WERI-Rb-1 (cell line): Measurements from ENCODE around the gene NUP107.

Experiments
- DNase-seq: peaks from one replicate; pipeline ENCODE4 v3.0.0-alpha.2; 2020
- H3K27ac ChIP-seq: fragments of 250-450 bp; sonication (Bioruptor Pico); 2 replicates; pipeline ENCODE4 v1.5.1; 2020; ENCODE audit warnings: mild to moderate bottlenecking, moderate library complexity
- H3K27me3 ChIP-seq: fragments of 250-450 bp; sonication (Bioruptor Pico); 2 replicates; pipeline ENCODE4 v1.5.1; 2021; ENCODE audit warnings: mild to moderate bottlenecking, low read depth, moderate library complexity; ENCODE audit not compliant: insufficient read depth, severe bottlenecking
- H3K36me3 ChIP-seq: fragments of 250-450 bp; sonication (Bioruptor Pico); 2 replicates; pipeline ENCODE4 v1.5.1; 2020; ENCODE audit warnings: mild to moderate bottlenecking, moderate library complexity
- H3K4me3 ChIP-seq: 2 replicates; pipeline ENCODE4 v1.5.1; 2011; ENCODE audit warnings: low read depth, mild to moderate bottlenecking, control low read depth, low read length
- H3K9me3 ChIP-seq: fragments of 250-450 bp; sonication (Bioruptor Pico); 2 replicates; pipeline ENCODE4 v1.5.1; 2021; ENCODE audit warnings: mild to moderate bottlenecking, moderate library complexity; ENCODE audit not compliant: severe bottlenecking
- TF ChIP-seq, protein P1 (sequence below): IDR thresholded peaks from 2 replicates; pipeline ENCODE4 v1.5.1; 2011; ENCODE audit warnings: low read depth, mild to moderate bottlenecking, control low read depth, inconsistent platforms, low read length

Gene NUP107

DNA sequence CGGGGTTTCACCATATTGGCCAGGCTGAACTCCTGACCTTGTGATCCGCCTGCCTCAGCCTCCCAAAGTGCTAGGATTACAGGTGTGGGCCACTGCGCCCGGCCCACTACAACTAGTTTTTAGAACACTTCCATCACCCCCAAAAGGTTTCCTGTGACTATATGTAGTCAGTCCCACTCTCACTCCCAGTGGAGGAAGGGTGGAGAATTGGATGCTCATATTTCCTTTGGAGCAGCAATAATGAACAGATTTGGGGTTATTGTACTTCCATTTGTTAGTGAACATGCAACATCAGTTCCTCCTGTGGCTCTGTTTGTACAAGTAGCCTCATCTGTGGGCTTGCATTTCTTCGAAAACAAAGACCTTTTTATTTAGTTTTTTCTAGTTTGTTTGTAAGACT is 40.3 kb upstream of the NUP107 start:
- no peaks in the 10 kb centered on the region for H3K9me3 ChIP-seq
- no peaks in the 10 kb centered on the region for H3K27me3 ChIP-seq
- TF ChIP-seq, protein P1, sequence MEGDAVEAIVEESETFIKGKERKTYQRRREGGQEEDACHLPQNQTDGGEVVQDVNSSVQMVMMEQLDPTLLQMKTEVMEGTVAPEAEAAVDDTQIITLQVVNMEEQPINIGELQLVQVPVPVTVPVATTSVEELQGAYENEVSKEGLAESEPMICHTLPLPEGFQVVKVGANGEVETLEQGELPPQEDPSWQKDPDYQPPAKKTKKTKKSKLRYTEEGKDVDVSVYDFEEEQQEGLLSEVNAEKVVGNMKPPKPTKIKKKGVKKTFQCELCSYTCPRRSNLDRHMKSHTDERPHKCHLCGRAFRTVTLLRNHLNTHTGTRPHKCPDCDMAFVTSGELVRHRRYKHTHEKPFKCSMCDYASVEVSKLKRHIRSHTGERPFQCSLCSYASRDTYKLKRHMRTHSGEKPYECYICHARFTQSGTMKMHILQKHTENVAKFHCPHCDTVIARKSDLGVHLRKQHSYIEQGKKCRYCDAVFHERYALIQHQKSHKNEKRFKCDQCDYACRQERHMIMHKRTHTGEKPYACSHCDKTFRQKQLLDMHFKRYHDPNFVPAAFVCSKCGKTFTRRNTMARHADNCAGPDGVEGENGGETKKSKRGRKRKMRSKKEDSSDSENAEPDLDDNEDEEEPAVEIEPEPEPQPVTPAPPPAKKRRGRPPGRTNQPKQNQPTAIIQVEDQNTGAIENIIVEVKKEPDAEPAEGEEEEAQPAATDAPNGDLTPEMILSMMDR, result no peak
- H3K36me3 ChIP-seq, result peaks cover 13% of the 10 kb centered on the region
- H3K27ac ChIP-seq, result no peak overlapping the region
- H3K4me3 ChIP-seq, result no peak overlapping the region
- DNase-seq, result no peak

DNA sequence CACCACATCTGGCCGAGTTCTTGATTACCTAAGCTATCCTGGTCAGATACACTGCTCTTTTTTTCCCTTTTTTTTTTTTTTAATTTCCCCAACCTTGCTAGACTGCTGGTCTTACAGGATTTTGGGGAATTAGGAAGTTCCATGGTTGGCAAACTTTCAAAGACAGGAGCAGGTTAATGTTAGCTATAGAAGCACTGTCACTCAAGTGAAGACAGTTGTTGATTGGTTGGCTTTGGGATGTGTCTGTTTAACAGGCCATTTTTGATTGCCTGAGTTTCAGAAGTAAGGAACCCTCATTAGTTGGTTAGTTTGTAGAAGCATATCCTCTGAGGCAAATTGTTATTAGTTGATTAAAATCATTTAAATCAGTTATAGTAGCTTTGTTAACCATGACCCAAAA is 39.3 kb upstream of the NUP107 start:
- Histone ChIP-seq H3K9me3 (no peaks in the 10 kb centered on the region), H3K27me3 (no peaks in the 10 kb centered on the region), H3K27ac (no peak overlapping the region), H3K36me3 (peaks cover 23% of the 10 kb centered on the region), H3K4me3 (no peak overlapping the region)
- TF ChIP-seq, protein P1, result no peak
- no peak for DNase-seq

DNA sequence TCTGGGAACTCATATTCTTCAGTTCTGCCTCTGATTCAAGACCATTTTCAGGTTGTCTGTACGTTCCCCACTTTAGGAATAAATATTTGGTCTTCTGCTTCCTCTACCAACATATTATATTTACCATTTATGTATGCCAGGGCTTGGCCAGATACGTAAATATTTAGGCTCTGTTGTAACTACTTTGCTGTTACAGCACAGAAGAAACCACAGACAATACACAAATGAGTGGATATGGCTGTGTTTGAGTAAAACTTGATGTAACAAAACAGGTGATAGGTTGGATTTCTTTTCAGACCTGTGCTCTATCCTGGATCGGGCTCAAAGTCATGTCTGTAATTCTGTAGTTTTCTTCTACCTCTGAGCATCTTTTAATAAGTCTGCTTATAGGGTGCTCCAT is 38.6 kb upstream of the NUP107 start:
- TF ChIP-seq, protein P1, result no peak
- Histone ChIP-seq H3K4me3 (no peak overlapping the region), H3K27me3 (no peaks in the 10 kb centered on the region), H3K36me3 (peaks cover 30% of the 10 kb centered on the region), H3K27ac (no peak overlapping the region), H3K9me3 (no peaks in the 10 kb centered on the region)
- DNase-seq, result no peak

DNA sequence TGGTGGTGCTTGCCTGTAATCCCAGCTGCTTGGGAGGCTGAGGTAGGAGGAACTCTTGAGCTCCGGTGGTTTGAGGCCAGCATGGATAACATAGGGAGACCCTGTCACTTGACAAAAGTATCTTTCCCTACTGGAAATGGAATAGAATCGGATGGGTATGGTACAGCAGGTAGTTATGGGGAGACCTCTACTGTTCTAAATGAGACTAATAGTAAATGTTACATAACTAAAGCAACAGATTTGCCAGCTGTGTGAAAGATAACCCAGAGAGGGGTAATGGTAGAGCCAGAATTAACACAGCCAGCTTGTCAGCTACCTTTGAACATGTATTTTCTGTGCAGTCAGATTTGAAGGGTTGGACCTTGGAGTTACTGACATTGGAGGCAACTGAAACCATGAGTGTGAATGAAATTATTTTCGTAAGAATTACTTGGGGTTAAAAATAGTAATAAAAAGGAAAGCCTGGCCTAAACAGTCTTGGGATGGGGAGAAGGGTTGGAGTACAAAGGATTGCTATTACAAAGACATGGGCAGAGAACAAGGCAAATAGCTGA is 21.7 kb upstream of the NUP107 start:
- Histone ChIP-seq H3K9me3 (no peaks in the 10 kb centered on the region), H3K27me3 (no peaks in the 10 kb centered on the region), H3K4me3 (no peak overlapping the region), H3K27ac (no peak overlapping the region), H3K36me3 (peaks cover 9% of the 10 kb centered on the region)
- TF ChIP-seq, protein P1, result no peak
- DNase-seq, result no peak

DNA sequence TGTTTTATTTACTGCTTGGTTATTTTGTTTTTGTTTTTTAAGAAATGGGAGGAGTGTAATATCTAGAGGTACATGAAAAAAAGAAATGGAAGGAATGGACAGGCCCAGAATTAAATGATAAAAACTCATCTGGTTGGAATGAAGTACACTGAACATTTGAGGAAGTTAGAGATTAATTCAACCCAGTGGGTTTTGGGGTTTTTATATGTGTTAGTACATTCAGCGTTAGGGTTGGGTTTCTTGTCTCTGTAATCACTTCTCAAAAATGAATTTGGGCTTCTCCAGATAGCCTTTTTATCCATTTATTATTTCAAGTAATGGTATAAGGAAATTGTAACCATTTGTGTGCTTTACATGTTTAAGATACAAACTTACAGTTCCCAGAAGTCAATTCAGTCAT is 19.5 kb upstream of the NUP107 start:
- Histone ChIP-seq H3K27ac (no peak overlapping the region), H3K4me3 (no peak overlapping the region), H3K36me3 (no peaks in the 10 kb centered on the region), H3K9me3 (no peaks in the 10 kb centered on the region), H3K27me3 (no peaks in the 10 kb centered on the region)
- DNase-seq, result no peak
- TF ChIP-seq, protein P1, result no peak

DNA sequence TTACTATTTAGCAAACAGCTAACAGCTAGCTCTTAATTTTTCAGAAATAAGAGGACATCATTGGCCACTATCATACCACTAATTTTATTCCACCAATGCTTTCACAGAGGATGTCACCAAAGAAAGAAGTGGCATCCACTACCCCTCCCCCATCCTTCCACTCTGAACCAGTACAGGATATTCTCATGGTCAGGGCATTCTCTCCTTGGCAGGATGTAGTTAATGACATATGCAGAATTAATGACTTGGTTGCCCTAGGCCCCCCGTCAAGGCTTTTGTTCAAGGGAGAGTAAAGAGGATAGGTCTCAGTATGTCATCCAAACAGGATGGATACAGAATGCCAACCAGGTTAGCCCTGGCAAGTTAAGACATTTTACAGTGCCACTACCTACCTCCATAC is 18.9 kb upstream of the NUP107 start:
- TF ChIP-seq, protein P1, result no peak
- no peaks in the 10 kb centered on the region for H3K9me3 ChIP-seq

More for the DNA sequence above, 18.9 kb upstream of the NUP107 start:
- Histone ChIP-seq H3K36me3 (no peaks in the 10 kb centered on the region), H3K27ac (no peak overlapping the region), H3K27me3 (no peaks in the 10 kb centered on the region), H3K4me3 (no peak overlapping the region)
- DNase-seq, result no peak
